A549 (cell line): Measurements from ENCODE around the gene BCDIN3D.

Experiments used
- EHMT2 ChIP-seq: fragments of 200-600 bp; sonication (generic); IDR thresholded peaks from 2 replicates; pipeline ENCODE4 v1.6.1; 2016; ENCODE audit warnings: antibody characterized with exemption, low read depth, mild to moderate bottlenecking, moderate library complexity
- FOSL2 ChIP-seq, 2 experiments: fragments of 450-650 bp in 1 of 2; fragments of >200 bp in 1 of 2; sonication (Bioruptor Twin) in 1 of 2; formaldehyde crosslinking; IDR thresholded peaks; 2 replicates each; pipeline versions ENCODE4 v1.5.0 to v1.6.1; 2016 to 2020; ENCODE audit warnings: mild to moderate bottlenecking in 1 of 2, moderate library complexity in 1 of 2
- JUN ChIP-seq, 2 experiments: fragments of >200 bp; sonication (Bioruptor Twin); formaldehyde crosslinking; IDR thresholded peaks; 2 replicates in 1 of 2; 3 replicates in 1 of 2; pipeline ENCODE4 v1.6.1; 2016 to 2017
- JUNB ChIP-seq: fragments of >200 bp; sonication (Bioruptor Twin); formaldehyde crosslinking; IDR thresholded peaks from 2 replicates; pipeline ENCODE4 v1.6.1; 2016
- NPAS2 ChIP-seq: fragments of 250-450 bp; sonication (Bioruptor Pico); IDR thresholded peaks from 2 replicates; pipeline ENCODE4 v1.8.0; 2022; ENCODE audit warnings: mild to moderate bottlenecking, moderate library complexity, borderline replicate concordance
- POLR2A ChIP-seq: IDR thresholded peaks from 2 replicates; pipeline ENCODE4 v1.6.1; 2012; ENCODE audit warnings: mild to moderate bottlenecking, low read length
- RAD21 ChIP-seq, 2 experiments: fragments of >200 bp in 1 of 2; sonication (Bioruptor Twin) in 1 of 2; formaldehyde crosslinking in 1 of 2; IDR thresholded peaks in 1 of 2; conservative IDR thresholded peaks in 1 of 2; 2 replicates in 1 of 2; 3 replicates in 1 of 2; pipeline ENCODE4 v1.6.1; 2012 to 2018; ENCODE audit warnings: inconsistent platforms in 1 of 2
- SMC3 ChIP-seq: fragments of >200 bp; sonication (Bioruptor Twin); formaldehyde crosslinking; IDR thresholded peaks from 3 replicates; pipeline ENCODE4 v1.6.1; 2018; ENCODE audit warnings: inconsistent platforms
- SREBF2 ChIP-seq: fragments of 450-650 bp; IDR thresholded peaks from 2 replicates; pipeline ENCODE4 v1.6.1; 2014; ENCODE audit warnings: mild to moderate bottlenecking, moderate library complexity
- USF2 ChIP-seq: fragments of 450-650 bp; IDR thresholded peaks from 2 replicates; pipeline ENCODE4 v1.6.1; 2014; ENCODE audit warnings: antibody characterized with exemption
- ZC3H11A ChIP-seq: fragments of 450-650 bp; IDR thresholded peaks from 2 replicates; pipeline ENCODE4 v1.6.1; 2014; ENCODE audit warnings: antibody characterized with exemption, mild to moderate bottlenecking
- TF ChIP-seq, protein P1 (sequence below): fragments of >200 bp; sonication (Bioruptor Twin); formaldehyde crosslinking; IDR thresholded peaks from 3 replicates; pipeline ENCODE4 v1.5.1; 2016
- TF ChIP-seq, protein P2 (sequence below): fragments of 250-450 bp; sonication (Bioruptor Pico); IDR thresholded peaks from 2 replicates; pipeline ENCODE4 v1.5.0; 2021; ENCODE audit warnings: mild to moderate bottlenecking, moderate library complexity, borderline replicate concordance

DNA sequence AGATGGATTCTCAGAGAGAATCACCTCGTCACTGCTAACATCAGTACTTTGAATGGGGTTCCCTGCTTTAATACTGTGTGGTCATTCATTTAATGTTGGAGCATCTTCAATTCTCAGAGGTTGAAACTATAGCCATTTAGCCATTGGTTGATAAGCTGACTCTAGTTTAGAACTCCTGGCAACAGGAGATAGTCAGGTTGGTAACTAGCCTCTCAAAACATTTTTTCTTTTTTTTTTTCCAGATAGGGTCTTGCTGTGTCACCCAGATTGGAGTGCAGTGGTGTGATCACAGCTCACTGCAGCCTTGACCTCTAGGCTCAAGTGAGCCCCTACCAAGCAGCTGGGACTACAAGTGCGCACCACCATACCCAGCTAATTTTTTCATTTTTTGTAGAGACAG, 11.2 kb downstream of the BCDIN3D start:
- TF ChIP-seq USF2 (no peak), SMC3 (no peak), POLR2A (no peak), JUN (IDR thresholded peaks at IDR 0.05) (no peak), FOSL2 (IDR thresholded peaks at IDR 0.05) (no peak), FOSL2 (CRISPR knock-in tag; IDR thresholded peaks at IDR 0.05) (no peak), RAD21 (conservative IDR thresholded peaks at IDR 0.05 in 1 of 2, IDR thresholded peaks at IDR 0.05 in 1 of 2) (no peak), SREBF2 (no peak), EHMT2 (no peak), JUNB (no peak), NPAS2 (CRISPR knock-in tag) (no peak), ZC3H11A (no peak)
- TF ChIP-seq, protein P1, sequence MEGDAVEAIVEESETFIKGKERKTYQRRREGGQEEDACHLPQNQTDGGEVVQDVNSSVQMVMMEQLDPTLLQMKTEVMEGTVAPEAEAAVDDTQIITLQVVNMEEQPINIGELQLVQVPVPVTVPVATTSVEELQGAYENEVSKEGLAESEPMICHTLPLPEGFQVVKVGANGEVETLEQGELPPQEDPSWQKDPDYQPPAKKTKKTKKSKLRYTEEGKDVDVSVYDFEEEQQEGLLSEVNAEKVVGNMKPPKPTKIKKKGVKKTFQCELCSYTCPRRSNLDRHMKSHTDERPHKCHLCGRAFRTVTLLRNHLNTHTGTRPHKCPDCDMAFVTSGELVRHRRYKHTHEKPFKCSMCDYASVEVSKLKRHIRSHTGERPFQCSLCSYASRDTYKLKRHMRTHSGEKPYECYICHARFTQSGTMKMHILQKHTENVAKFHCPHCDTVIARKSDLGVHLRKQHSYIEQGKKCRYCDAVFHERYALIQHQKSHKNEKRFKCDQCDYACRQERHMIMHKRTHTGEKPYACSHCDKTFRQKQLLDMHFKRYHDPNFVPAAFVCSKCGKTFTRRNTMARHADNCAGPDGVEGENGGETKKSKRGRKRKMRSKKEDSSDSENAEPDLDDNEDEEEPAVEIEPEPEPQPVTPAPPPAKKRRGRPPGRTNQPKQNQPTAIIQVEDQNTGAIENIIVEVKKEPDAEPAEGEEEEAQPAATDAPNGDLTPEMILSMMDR, result no peak
- TF ChIP-seq, protein P2, sequence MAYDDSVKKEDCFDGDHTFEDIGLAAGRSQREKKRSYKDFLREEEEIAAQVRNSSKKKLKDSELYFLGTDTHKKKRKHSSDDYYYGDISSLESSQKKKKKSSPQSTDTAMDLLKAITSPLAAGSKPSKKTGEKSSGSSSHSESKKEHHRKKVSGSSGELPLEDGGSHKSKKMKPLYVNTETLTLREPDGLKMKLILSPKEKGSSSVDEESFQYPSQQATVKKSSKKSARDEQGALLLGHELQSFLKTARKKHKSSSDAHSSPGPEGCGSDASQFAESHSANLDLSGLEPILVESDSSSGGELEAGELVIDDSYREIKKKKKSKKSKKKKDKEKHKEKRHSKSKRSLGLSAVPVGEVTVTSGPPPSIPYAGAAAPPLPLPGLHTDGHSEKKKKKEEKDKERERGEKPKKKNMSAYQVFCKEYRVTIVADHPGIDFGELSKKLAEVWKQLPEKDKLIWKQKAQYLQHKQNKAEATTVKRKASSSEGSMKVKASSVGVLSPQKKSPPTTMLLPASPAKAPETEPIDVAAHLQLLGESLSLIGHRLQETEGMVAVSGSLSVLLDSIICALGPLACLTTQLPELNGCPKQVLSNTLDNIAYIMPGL, result no peak
